MV-4-11 (cell line): ENCODE measurements around the gene PCDHA11.
"Not testable (repeated sequence)": the region's sequence is repeated elsewhere in the genome, so short reads cannot be mapped to it uniquely, and the experiment has no call there.

Experiments used
- DNase-seq: peaks from one replicate; lab custom pipeline; 2025; lab: John Stamatoyannopoulos, UW

The PCDHA11 gene

GRCh38 chr5:140849831-140850634, 18.7 kb upstream of the PCDHA11 start:
- not testable (repeated sequence) for DNase-seq

- no peak for DNase-seq
Observed at GRCh38 chr5:140855772-140856674, 12.7 kb upstream of the PCDHA11 start, which contains the start of gene PCDHA10. PCDHA10 (plus strand) TSS chr5:140855897; CDS start chr5:140856049, 152 bp downstream.

- DNase-seq = no peak
Observed at GRCh38 chr5:140857177-140857986, 11.4 kb upstream of the PCDHA11 start.

- DNase-seq = no peak
Observed at GRCh38 chr5:140857987-140858240, 10.8 kb upstream of the PCDHA11 start.

GRCh38 chr5:140862441-140863295, 6.1 kb upstream of the PCDHA11 start:
- DNase-seq = no peak

- no peak for DNase-seq
Observed at GRCh38 chr5:140869555-140869886, 764 bp downstream of the PCDHA11 start.

GRCh38 chr5:140870221-140871201, 1.8 kb downstream of the PCDHA11 start:
- DNase-seq = no peak

GRCh38 chr5:140875085-140876065, 6.6 kb downstream of the PCDHA11 start, which contains the start of gene PCDHA12:
PCDHA12 (plus strand) TSS chr5:140875308; CDS start chr5:140875473, 165 bp downstream.
- DNase-seq = no peak

- not testable (repeated sequence) for DNase-seq
Observed at GRCh38 chr5:140876541-140877261, 7.9 kb downstream of the PCDHA11 start.

- no peak for DNase-seq
Observed at GRCh38 chr5:140877262-140877581, 8.5 kb downstream of the PCDHA11 start.

- no peak for DNase-seq
Observed at GRCh38 chr5:140881889-140882590, 13.3 kb downstream of the PCDHA11 start, which contains the start of gene PCDHA13. PCDHA13 (plus strand) TSS chr5:140882124; CDS start chr5:140882269, 145 bp downstream.

- no peak for DNase-seq
Observed at GRCh38 chr5:140882591-140882899, 13.8 kb downstream of the PCDHA11 start.

GRCh38 chr5:140883373-140883772, 14.6 kb downstream of the PCDHA11 start:
- no peak for DNase-seq

GRCh38 chr5:140883927-140884697, 15.4 kb downstream of the PCDHA11 start:
- no peak for DNase-seq

- no peak for DNase-seq
Observed at GRCh38 chr5:140916325-140916724, 47.6 kb downstream of the PCDHA11 start.
